DMS53 treated with DMSO at 0.1 percent for 48 hours (cell line): Measurements from ENCODE around the gene KSR2.
"Not testable (repeated sequence)": the region's sequence is repeated elsewhere in the genome, so short reads cannot be mapped to it uniquely, and the experiment has no call there.

ENCODE experiments used
- DNase-seq: peaks from one replicate; lab custom pipeline; 2025; ENCODE audit not compliant: unreplicated experiment; lab: John Stamatoyannopoulos, UW

Gene KSR2

GRCh38 chr12:117768860-117769259 is 199.9 kb downstream of the KSR2 start:
- no peak for DNase-seq

GRCh38 chr12:117766008-117766407 is 202.8 kb downstream of the KSR2 start:
- DNase-seq: no peak

- no peak for DNase-seq
These were observed 206.6 kb downstream of the KSR2 start for GRCh38 chr12:117762143-117762542.

- DNase-seq: no peak
These were observed 207.2 kb downstream of the KSR2 start for GRCh38 chr12:117761528-117762100.

- no peak for DNase-seq
These were observed 207.8 kb downstream of the KSR2 start for GRCh38 chr12:117760990-117761389.

- no peak for DNase-seq
These were observed 218.1 kb downstream of the KSR2 start for GRCh38 chr12:117750657-117751056.

GRCh38 chr12:117749431-117749830 is 219.4 kb downstream of the KSR2 start:
- DNase-seq: no peak

GRCh38 chr12:117746358-117746757 is 222.4 kb downstream of the KSR2 start:
- not testable (repeated sequence) for DNase-seq

- no peak for DNase-seq
These were observed 224.4 kb downstream of the KSR2 start for GRCh38 chr12:117744418-117744817.

GRCh38 chr12:117743761-117744160 is 225.0 kb downstream of the KSR2 start:
- DNase-seq: no peak

- no peak for DNase-seq
These were observed 226.1 kb downstream of the KSR2 start for GRCh38 chr12:117742721-117743120.

GRCh38 chr12:117738233-117738632 is 230.6 kb downstream of the KSR2 start:
- DNase-seq: no peak

- DNase-seq: no peak
These were observed 235.3 kb downstream of the KSR2 start for GRCh38 chr12:117733549-117733805.

GRCh38 chr12:117732761-117733548 is 235.8 kb downstream of the KSR2 start:
- no peak for DNase-seq

- not testable (repeated sequence) for DNase-seq
These were observed 237.7 kb downstream of the KSR2 start for GRCh38 chr12:117731131-117731530.

- no peak for DNase-seq
These were observed 241.5 kb downstream of the KSR2 start for GRCh38 chr12:117727301-117727700.

- DNase-seq: no peak
These were observed 244.2 kb downstream of the KSR2 start for GRCh38 chr12:117724543-117724942.

- no peak for DNase-seq
These were observed 250.2 kb downstream of the KSR2 start for GRCh38 chr12:117718559-117718958.

- no peak for DNase-seq
These were observed 250.6 kb downstream of the KSR2 start for GRCh38 chr12:117718141-117718540.

- no peak for DNase-seq
These were observed 254.6 kb downstream of the KSR2 start for GRCh38 chr12:117714203-117714602.

- no peak for DNase-seq
These were observed 258.7 kb downstream of the KSR2 start for GRCh38 chr12:117710121-117710520.

GRCh38 chr12:117707861-117708260 is 260.9 kb downstream of the KSR2 start:
- DNase-seq: no peak

- no peak for DNase-seq
These were observed 265.2 kb downstream of the KSR2 start for GRCh38 chr12:117703584-117703983.
